Endodermal cell (in vitro differentiated cells): Measurements from ENCODE around the gene CREBBP. TPM values are rescaled to one million over a fixed set of nuclear protein-coding genes. Genes with fewer than 3 reads are reported as not detected.
"Not testable (repeated sequence)": the region's sequence is repeated elsewhere in the genome, so short reads cannot be mapped to it uniquely, and the experiment has no call there.

Source experiments
- DNase-seq: peaks from one replicate; pipeline ENCODE4 v3.0.0-alpha.2; 2017
- H3K27ac ChIP-seq: 2 replicates; pipeline ENCODE4 v1.5.1; 2013; ENCODE audit warnings: mild to moderate bottlenecking, low read depth, low read length, moderate library complexity
- H3K27me3 ChIP-seq: 2 replicates; pipeline ENCODE4 v1.6.1; 2013; ENCODE audit warnings: mild to moderate bottlenecking, low read length, moderate library complexity; ENCODE audit not compliant: insufficient read depth, control insufficient read depth, poor library complexity, severe bottlenecking
- H3K36me3 ChIP-seq: 2 replicates; pipeline ENCODE4 v1.7.0; 2013; ENCODE audit warnings: mild to moderate bottlenecking, low read length, moderate library complexity; ENCODE audit not compliant: control insufficient read depth, insufficient read depth
- H3K4me1 ChIP-seq: one replicate; pipeline ENCODE4 v1.7.0; 2013; ENCODE audit warnings: low read length; ENCODE audit not compliant: control insufficient read depth, insufficient read depth
- H3K4me3 ChIP-seq: 2 replicates; pipeline ENCODE4 v1.5.1; 2013; ENCODE audit warnings: mild to moderate bottlenecking, low read length, moderate library complexity
- H3K9ac ChIP-seq: 2 replicates; pipeline ENCODE4 v1.6.1; 2013; ENCODE audit warnings: mild to moderate bottlenecking, low read length, moderate library complexity; ENCODE audit not compliant: poor library complexity, severe bottlenecking; ENCODE audit errors: extremely low read depth
- H3K9me3 ChIP-seq: 2 replicates; pipeline ENCODE4 v1.6.1; 2013; ENCODE audit warnings: mild to moderate bottlenecking, low read length, moderate library complexity; ENCODE audit not compliant: control insufficient read depth
- H3K27ac Mint-ChIP-seq: 2 replicates; pipeline ENCODE4 v1.8.0; 2020; ENCODE audit warnings: mixed read lengths
- H3K27me3 Mint-ChIP-seq: 2 replicates; pipeline ENCODE4 v1.8.0; 2021; ENCODE audit warnings: mild to moderate bottlenecking, mixed read lengths; ENCODE audit not compliant: insufficient read depth
- H3K36me3 Mint-ChIP-seq: 2 replicates; pipeline ENCODE4 v1.8.0; 2020; ENCODE audit warnings: low read depth, mixed read lengths
- H3K4me1 Mint-ChIP-seq: 2 replicates; pipeline ENCODE4 v1.8.0; 2020; ENCODE audit warnings: mixed read lengths
- H3K4me3 Mint-ChIP-seq: 2 replicates; pipeline ENCODE4 v1.8.0; 2020; ENCODE audit warnings: mild to moderate bottlenecking, moderate library complexity, mixed read lengths
- H3K9me3 Mint-ChIP-seq: 2 replicates; pipeline ENCODE4 v1.8.0; 2020; ENCODE audit warnings: mild to moderate bottlenecking, mixed read lengths
- WGBS, 2 experiments: methylation state at CpG; one replicate each; pipeline versions ENCODE4 v1.1.5 to v1.1.7; 2013; ENCODE audit warnings: missing lambda C conversion rate in 2 of 2, mixed read lengths in 1 of 2; ENCODE audit not compliant: insufficient coverage in 1 of 2, insufficient read length in 1 of 2; 5-methylcytosine and 5-hydroxymethylcytosine counted together
- total RNA-seq, 2 donors: library from RNA; stranded (reverse); fragmentation: NEBNext Ultra II Directional in 1 of 2; extraction: Animal tissue kit (Norgen Biotek cat#: 25700) in 1 of 2; gene quantifications; 2 replicates in 1 of 2; 3 replicates in 1 of 2; pipeline ENCODE4 v1.2.1, GENCODE V29; 2021
- TF ChIP-seq, protein P1 (sequence below): fragments of 200-600 bp; sonication (generic); conservative IDR thresholded peaks from 2 replicates; pipeline ENCODE4 v1.5.0; 2021; ENCODE audit warnings: antibody characterized with exemption, mild to moderate bottlenecking

CREBBP gene
- total RNA-seq, 2 donors from 2014 or later = 71.1 to 103 TPM

DNA sequence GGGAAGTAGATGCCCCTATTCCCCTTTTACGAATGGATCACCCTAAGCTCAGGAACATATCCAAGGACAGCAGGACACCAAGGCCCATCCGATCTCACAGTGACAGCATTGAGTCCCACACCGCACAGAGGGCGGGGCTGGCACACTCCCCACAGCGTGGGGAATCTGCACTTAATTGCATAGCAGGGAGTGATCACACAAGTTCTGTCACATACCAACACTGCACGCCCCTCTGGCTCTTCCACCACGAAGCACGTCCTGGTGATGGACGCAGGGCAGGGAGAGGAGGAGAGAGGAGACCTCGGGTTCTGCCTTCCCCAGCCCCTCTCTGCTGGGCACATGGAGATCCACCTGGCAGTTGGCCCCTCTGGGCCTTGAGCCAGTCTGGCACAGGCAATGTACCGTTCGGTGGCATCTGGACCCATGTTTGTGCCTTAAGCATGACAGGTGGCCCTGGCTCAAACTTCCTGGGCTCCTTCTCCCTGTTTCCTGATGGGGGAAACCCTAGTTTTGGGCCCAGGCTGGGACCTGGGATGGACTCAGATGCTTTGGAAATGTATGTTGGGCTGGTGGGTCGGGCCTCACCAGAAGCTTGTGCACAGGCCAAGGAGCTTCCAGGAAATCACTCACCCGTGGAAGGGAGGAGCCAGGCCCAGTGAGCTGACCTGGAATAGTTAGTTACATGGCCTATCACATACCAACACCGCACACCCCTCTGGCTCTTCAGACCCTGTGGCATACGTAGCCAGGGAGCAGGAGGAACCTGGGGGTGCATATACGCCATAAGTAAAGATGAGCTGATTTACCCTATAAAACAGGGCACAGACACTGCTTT is 35.1 kb upstream of the CREBBP start:
- peaks cover 7% of the 10 kb centered on the region for H3K9me3 ChIP-seq
- H3K27ac Mint-ChIP-seq = no peak overlapping the region
- H3K9ac ChIP-seq = no peak overlapping the region
- no peak for DNase-seq
- H3K4me1 ChIP-seq = no peaks in the 10 kb centered on the region
- H3K36me3 Mint-ChIP-seq = no peaks in the 10 kb centered on the region
- no peak overlapping the region for H3K4me3 ChIP-seq
- no peaks in the 10 kb centered on the region for H3K36me3 ChIP-seq
- no peaks in the 10 kb centered on the region for H3K4me1 Mint-ChIP-seq
- WGBS, 2 experiments = 90 to 94% methylated on average over 8 to 17 of the region's 17 CpGs
- H3K4me3 Mint-ChIP-seq = no peak overlapping the region
- TF ChIP-seq, protein P1, sequence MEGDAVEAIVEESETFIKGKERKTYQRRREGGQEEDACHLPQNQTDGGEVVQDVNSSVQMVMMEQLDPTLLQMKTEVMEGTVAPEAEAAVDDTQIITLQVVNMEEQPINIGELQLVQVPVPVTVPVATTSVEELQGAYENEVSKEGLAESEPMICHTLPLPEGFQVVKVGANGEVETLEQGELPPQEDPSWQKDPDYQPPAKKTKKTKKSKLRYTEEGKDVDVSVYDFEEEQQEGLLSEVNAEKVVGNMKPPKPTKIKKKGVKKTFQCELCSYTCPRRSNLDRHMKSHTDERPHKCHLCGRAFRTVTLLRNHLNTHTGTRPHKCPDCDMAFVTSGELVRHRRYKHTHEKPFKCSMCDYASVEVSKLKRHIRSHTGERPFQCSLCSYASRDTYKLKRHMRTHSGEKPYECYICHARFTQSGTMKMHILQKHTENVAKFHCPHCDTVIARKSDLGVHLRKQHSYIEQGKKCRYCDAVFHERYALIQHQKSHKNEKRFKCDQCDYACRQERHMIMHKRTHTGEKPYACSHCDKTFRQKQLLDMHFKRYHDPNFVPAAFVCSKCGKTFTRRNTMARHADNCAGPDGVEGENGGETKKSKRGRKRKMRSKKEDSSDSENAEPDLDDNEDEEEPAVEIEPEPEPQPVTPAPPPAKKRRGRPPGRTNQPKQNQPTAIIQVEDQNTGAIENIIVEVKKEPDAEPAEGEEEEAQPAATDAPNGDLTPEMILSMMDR = no peak
- H3K27me3 Mint-ChIP-seq = no peaks in the 10 kb centered on the region
- H3K27ac ChIP-seq = no peak overlapping the region
- no peaks in the 10 kb centered on the region for H3K27me3 ChIP-seq
- peaks cover 38% of the 10 kb centered on the region for H3K9me3 Mint-ChIP-seq

DNA sequence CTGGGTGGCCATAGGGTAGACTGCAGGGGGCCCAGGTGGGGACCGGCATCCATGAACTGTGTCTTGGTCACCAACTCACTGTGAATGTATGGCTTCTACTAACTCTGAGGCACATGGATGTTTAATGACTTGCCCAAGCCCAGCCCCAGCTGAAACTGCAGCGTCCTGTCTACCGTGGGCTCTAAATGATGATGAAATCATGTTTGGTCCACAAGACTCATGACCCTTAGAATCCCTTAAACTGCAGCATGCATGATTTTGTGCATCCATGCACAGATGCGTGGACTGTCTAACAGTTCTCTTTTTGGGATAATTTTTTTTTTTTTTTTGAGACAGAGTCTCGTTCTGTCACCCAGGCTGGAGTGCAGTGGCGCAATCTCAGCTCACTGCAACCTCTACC is 32.4 kb upstream of the CREBBP start:
- Histone ChIP-seq H3K4me3 (no peak overlapping the region), H3K9ac (no peak overlapping the region), H3K27ac (no peak overlapping the region), H3K4me1 (no peaks in the 10 kb centered on the region), H3K36me3 (no peaks in the 10 kb centered on the region), H3K9me3 (no peaks in the 10 kb centered on the region), H3K27me3 (no peaks in the 10 kb centered on the region)
- Mint-ChIP-seq H3K36me3 (no peaks in the 10 kb centered on the region), H3K4me1 (no peaks in the 10 kb centered on the region), H3K9me3 (peaks cover 17% of the 10 kb centered on the region), H3K4me3 (no peak overlapping the region), H3K27ac (no peak overlapping the region), H3K27me3 (no peaks in the 10 kb centered on the region)
- TF ChIP-seq, protein P1 = no peak
- 92 to 93% methylated on average over 4 to 6 of the region's 6 CpGs for WGBS, 2 experiments
- no peak for DNase-seq

DNA sequence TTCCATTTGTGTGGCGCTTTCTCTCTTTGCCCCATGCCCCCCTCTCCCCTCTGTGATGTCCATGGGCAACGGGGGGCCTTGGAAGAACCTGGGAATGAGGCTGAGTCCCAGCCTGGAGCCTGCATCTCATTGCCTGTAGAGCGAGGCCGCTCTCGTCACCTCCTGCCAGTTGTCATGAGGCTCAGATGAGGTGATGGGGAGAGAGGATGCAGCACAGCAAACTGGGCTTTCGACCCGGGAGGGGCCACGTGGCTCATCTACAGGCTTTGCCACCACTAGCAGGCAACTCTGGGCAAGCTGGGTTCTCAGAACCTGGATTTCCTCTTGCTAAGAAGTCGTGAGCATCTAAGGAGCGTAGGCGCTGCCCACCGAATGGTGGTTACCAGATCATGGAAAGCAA is 31.9 kb upstream of the CREBBP start:
- 93 to 94% methylated on average over 8 to 12 of the region's 12 CpGs for WGBS, 2 experiments
- Mint-ChIP-seq H3K27ac (no peak overlapping the region), H3K27me3 (no peaks in the 10 kb centered on the region), H3K9me3 (peaks cover 12% of the 10 kb centered on the region), H3K4me1 (no peaks in the 10 kb centered on the region), H3K4me3 (no peak overlapping the region), H3K36me3 (no peaks in the 10 kb centered on the region)
- Histone ChIP-seq H3K4me3 (no peak overlapping the region), H3K27me3 (no peaks in the 10 kb centered on the region), H3K4me1 (no peaks in the 10 kb centered on the region), H3K27ac (no peak overlapping the region), H3K9me3 (no peaks in the 10 kb centered on the region), H3K36me3 (no peaks in the 10 kb centered on the region), H3K9ac (no peak overlapping the region)
- TF ChIP-seq, protein P1 = no peak
- no peak for DNase-seq

DNA sequence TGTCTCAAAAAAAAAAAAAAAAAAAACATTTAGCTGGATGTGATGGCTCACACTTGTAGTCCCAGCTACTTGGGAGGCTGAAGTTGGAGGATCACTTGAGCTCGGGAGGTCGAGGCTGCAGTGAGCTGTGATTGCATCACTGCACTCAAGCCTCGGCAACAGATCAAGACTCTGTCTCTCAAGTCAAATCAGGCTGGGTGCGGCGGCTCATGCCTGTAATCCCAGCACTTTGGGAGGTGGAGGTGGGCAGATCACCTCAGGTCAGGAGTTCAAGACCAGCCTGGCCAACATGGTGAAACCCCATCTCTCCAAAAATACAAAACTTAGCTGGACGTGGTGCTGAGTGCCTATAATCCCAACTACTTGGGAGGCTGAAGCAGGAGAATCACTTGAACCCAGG is 31.2 kb upstream of the CREBBP start:
- H3K36me3 Mint-ChIP-seq, H3K4me3 ChIP-seq, H3K27ac ChIP-seq, H3K27ac Mint-ChIP-seq, H3K27me3 Mint-ChIP-seq, H3K9me3 Mint-ChIP-seq, H3K4me1 Mint-ChIP-seq, DNase-seq, H3K36me3 ChIP-seq, H3K27me3 ChIP-seq, H3K4me1 ChIP-seq, H3K9ac ChIP-seq, H3K4me3 Mint-ChIP-seq, H3K9me3 ChIP-seq: not testable (repeated sequence)
- WGBS, 2 experiments = 91 to 93% methylated on average over 3 to 6 of the region's 6 CpGs
